Naive B cell (primary cell): ENCODE measurements around the gene OR12D3. TPM values are rescaled to one million over a fixed set of nuclear protein-coding genes. Genes with fewer than 3 reads are reported as not detected.
"Not testable (repeated sequence)": the region's sequence is repeated elsewhere in the genome, so short reads cannot be mapped to it uniquely, and the experiment has no call there.

Experiments
- ATAC-seq, 2 donors: fragments of 150-1000 bp; cut with Tn5 transposase; 2 replicates each; pipeline ENCODE4 v1.10.0; 2021; ENCODE audit warnings: low read depth in 2 of 2, mild to moderate bottlenecking in 2 of 2, moderate library complexity in 2 of 2
- DNase-seq: peaks from one replicate; pipeline ENCODE4 v3.0.0; 2022
- H3K27ac Mint-ChIP-seq, 6 donors: one replicate each; pipeline ENCODE4 v1.8.0; 2020 to 2022; ENCODE audit warnings: mild to moderate bottlenecking in 6 of 6, mixed read lengths in 6 of 6, moderate library complexity in 5 of 6, inconsistent platforms in 2 of 6
- H3K27me3 Mint-ChIP-seq, 3 donors: one replicate each; pipeline ENCODE4 v1.8.0; 2021 to 2022; ENCODE audit warnings: mixed read lengths in 3 of 3, mild to moderate bottlenecking in 1 of 3
- H3K36me3 Mint-ChIP-seq, 2 donors: one replicate each; pipeline ENCODE4 v1.8.0; 2020 to 2022; ENCODE audit warnings: mixed read lengths in 2 of 2, inconsistent platforms in 1 of 2, mild to moderate bottlenecking in 1 of 2
- H3K4me1 Mint-ChIP-seq, 3 donors: one replicate each; pipeline ENCODE4 v1.8.0; 2020 to 2022; ENCODE audit warnings: mixed read lengths in 3 of 3, inconsistent platforms in 1 of 3, mild to moderate bottlenecking in 1 of 3, moderate library complexity in 1 of 3
- H3K4me3 Mint-ChIP-seq, 8 donors: one replicate each; pipeline ENCODE4 v1.8.0; 2020 to 2022; ENCODE audit warnings: mild to moderate bottlenecking in 8 of 8, mixed read lengths in 8 of 8, moderate library complexity in 8 of 8, inconsistent platforms in 2 of 8
- H3K9me3 Mint-ChIP-seq, 7 donors: one replicate each; pipeline ENCODE4 v1.8.0; 2020 to 2022; ENCODE audit warnings: mixed read lengths in 7 of 7, mild to moderate bottlenecking in 5 of 7, inconsistent platforms in 2 of 7, moderate library complexity in 1 of 7
- polyA plus RNA-seq, 6 donors: library from polyadenylated mRNA; unstranded; fragments of 300-500 nt; fragmentation: Illumina TruSeq; gene quantifications; one replicate each; pipeline ENCODE4 v1.2.3, GENCODE V29; 2021; ENCODE audit warnings: low read depth in 6 of 6

OR12D3 gene
- polyA plus RNA-seq: not detected

GRCh38 chr6:29375191-29375590, at the start of gene OR12D3:
Gene OR12D3 (minus strand): TSS chr6:29375291. CDS start chr6:29375287, 4 bp downstream.
- H3K27me3 Mint-ChIP-seq: peaks cover 11 to 41% (median 20%) of the 10 kb centered on the region in 3 donors
- no peak for DNase-seq
- no peak for ATAC-seq
- no peak within 1 kb of the TSS for H3K4me3 Mint-ChIP-seq
- H3K4me1 Mint-ChIP-seq: no peaks in the 10 kb centered on the region
- peaks cover 0 to 9% (median 3%) of the 10 kb centered on the region in 7 donors for H3K9me3 Mint-ChIP-seq
- H3K36me3 Mint-ChIP-seq: no peaks in the 10 kb centered on the region
- H3K27ac Mint-ChIP-seq: no peak within 1 kb of the TSS

DNA sequence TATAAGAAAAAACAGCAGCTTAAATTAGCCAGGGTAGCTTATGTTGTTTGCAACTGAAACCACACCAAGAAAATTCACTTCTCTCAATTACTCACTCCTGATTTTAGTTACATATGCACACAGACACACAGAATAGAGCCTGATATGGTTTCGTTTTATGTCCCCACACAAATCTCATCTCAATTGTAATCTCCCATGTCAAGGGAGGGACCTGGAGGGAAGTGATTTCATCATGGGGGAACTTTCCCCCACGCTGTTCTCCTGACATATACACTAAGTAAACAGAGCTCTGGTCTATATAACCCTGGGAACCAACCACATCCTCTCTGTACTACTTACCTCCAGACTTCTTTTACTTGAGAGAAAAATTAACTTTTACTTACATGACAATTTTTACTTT, 49.5 kb upstream of the OR12D3 start:
- Mint-ChIP-seq H3K9me3 (peaks cover 0 to 9% (median 2%) of the 10 kb centered on the region in 7 donors), H3K27me3 (peaks cover 30 to 38% (median 33%) of the 10 kb centered on the region in 3 donors), H3K36me3 (no peaks in the 10 kb centered on the region), H3K4me3 (no peak overlapping the region), H3K27ac (no peak overlapping the region), H3K4me1 (no peaks in the 10 kb centered on the region)
- ATAC-seq: no peak
- no peak for DNase-seq

GRCh38 chr6:29424168-29424567, 49.1 kb upstream of the OR12D3 start:
- Mint-ChIP-seq H3K36me3 (no peaks in the 10 kb centered on the region), H3K4me3 (no peak overlapping the region), H3K27me3 (peaks cover 28 to 34% (median 30%) of the 10 kb centered on the region in 3 donors), H3K9me3 (peaks cover 0 to 9% (median 2%) of the 10 kb centered on the region in 7 donors), H3K27ac (no peak overlapping the region), H3K4me1 (no peaks in the 10 kb centered on the region)
- DNase-seq (no peak), ATAC-seq (no peak)

DNA sequence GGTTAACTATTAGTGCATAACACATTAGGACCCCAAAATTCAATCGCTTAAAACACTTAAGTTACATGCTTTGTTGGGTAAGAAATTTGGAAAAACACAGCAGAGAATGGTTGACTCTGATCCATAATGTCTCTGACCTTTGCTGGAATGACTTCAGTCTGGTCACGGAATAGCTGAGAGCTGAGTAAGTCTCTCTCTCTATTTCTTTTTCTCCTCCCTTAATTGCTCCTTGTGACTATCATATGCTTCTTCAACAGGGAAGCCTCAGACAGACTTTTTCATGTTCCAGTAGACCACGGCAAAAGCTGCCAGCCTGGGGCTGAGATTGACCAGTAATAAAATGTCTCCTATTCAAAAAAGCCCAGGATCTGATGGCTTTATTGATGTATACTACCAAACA, 44.4 kb upstream of the OR12D3 start:
- Mint-ChIP-seq H3K9me3 (peaks cover 0 to 9% (median 0%) of the 10 kb centered on the region in 7 donors), H3K4me1 (no peaks in the 10 kb centered on the region), H3K27me3 (peaks cover 20 to 31% (median 20%) of the 10 kb centered on the region in 3 donors), H3K4me3 (no peak overlapping the region), H3K27ac (no peak overlapping the region), H3K36me3 (no peaks in the 10 kb centered on the region)
- no peak for ATAC-seq
- DNase-seq: no peak

DNA sequence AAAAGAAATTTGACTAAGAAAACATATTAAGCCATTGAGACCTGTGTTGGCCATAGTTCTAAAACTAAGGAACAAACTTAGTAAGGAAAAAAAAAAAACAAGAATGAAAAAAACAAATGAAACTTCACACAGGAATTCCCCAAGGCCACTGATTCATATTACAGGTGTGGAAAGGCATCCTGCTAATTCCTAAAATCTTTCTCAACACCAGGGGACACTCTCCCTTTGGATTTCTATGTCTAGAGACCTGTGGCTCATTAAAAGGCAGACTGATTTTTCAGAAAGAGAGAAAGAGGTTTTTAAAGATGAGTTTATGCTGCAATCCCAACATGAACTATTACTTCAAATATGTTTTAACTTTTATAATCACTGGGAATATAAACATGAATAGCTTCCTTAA, 39.5 kb upstream of the OR12D3 start, which contains the start of gene OR12D1:
TSS of gene OR12D1 (plus strand) at position 341 of the 400 bp plus-strand sequence.
- H3K36me3 Mint-ChIP-seq: peaks cover 5 to 10% of the 10 kb centered on the region in 2 donors
- ATAC-seq (no peak), DNase-seq (no peak)
- H3K4me3 Mint-ChIP-seq: no peak within 1 kb of the TSS
- peaks cover 37 to 44% (median 38%) of the 10 kb centered on the region in 3 donors for H3K27me3 Mint-ChIP-seq
- H3K4me1 Mint-ChIP-seq: no peaks in the 10 kb centered on the region
- peaks cover 4 to 24% (median 16%) of the 10 kb centered on the region in 7 donors for H3K9me3 Mint-ChIP-seq
- no peak within 1 kb of the TSS for H3K27ac Mint-ChIP-seq

- Mint-ChIP-seq H3K27me3 (peaks cover 10 to 23% (median 21%) of the 10 kb centered on the region in 3 donors), H3K27ac (no peak overlapping the region), H3K4me3 (no peak overlapping the region), H3K36me3 (peaks cover 0 to 4% of the 10 kb centered on the region in 2 donors), H3K9me3 (peaks cover 0 to 20% (median 12%) of the 10 kb centered on the region in 7 donors), H3K4me1 (no peaks in the 10 kb centered on the region)
- ATAC-seq (no peak), DNase-seq (no peak)
Measured at GRCh38 chr6:29403801-29404200, 28.7 kb upstream of the OR12D3 start.

DNA sequence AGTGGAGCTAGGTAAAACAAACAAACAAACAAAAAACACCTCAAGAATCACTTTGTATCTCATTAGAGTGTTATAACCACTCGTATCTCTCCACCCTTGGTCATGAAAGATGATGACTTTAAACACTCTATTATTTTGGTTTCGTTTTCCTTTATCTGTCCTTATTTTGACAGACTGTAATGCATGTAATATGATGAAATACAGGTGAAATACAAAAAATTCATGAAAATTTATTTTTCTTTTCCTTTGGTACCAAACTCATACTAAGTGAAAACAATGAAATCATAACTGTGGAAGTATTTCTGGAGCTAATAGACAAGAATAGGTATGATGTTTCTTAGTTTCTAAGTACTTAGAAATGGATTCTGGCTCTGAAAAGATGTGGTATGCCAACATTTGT, 24.4 kb upstream of the OR12D3 start:
- H3K27ac Mint-ChIP-seq: no peak overlapping the region
- H3K27me3 Mint-ChIP-seq: peaks cover 17 to 30% (median 23%) of the 10 kb centered on the region in 3 donors
- peaks cover 0 to 7% (median 0%) of the 10 kb centered on the region in 7 donors for H3K9me3 Mint-ChIP-seq
- ATAC-seq (no peak), DNase-seq (no peak)
- H3K4me3 Mint-ChIP-seq: no peak overlapping the region
- no peaks in the 10 kb centered on the region for H3K36me3 Mint-ChIP-seq
- H3K4me1 Mint-ChIP-seq: no peaks in the 10 kb centered on the region

DNA sequence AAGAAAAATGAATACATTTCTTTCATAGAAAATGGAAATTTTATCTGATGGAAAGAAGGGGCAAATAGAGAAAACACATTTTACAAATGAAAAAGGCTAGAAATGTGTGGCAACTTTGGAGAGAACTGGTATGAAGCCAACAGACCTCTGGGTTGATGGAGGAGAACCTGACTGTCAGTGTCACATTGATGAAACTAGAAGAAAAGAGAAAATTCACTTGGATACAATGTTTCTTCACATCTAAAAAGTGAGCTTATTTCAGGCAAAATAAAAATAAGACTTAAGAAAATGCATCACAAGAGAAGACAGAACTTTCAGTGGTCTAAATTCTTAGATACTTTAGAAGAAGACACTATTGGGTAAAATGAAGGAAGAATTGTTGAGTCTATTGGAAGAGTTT, 20.2 kb upstream of the OR12D3 start, which contains the start of gene OR12D2:
TSS of gene OR12D2 (plus strand) at position 301 of the 400 bp plus-strand sequence. CDS start 1,069 bp downstream, outside the sequence.
- Mint-ChIP-seq H3K4me3 (no peak within 1 kb of the TSS), H3K27ac (no peak within 1 kb of the TSS), H3K27me3 (peaks cover 19 to 39% (median 30%) of the 10 kb centered on the region in 3 donors), H3K4me1 (no peaks in the 10 kb centered on the region), H3K9me3 (peaks cover 0 to 5% (median 0%) of the 10 kb centered on the region in 7 donors), H3K36me3 (no peaks in the 10 kb centered on the region)
- ATAC-seq: no peak
- DNase-seq: no peak

DNA sequence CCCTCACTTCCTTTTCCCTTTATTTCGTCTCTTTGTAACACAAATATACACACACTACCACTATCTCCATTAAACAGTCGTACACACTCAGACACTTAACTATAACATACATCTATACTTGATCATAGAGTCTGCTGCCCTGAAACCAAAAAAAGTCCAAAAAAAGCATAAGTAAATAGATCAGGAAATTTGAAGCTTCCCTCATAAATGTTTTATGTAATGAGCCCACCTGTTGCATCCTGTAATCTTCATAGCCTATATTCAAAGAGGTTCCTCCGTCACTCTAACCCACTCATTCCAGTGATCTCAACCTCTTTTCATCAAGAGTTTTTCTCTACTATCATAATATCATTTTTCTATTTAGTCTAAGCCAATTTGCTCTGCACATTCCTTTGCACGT, 13.4 kb upstream of the OR12D3 start:
- H3K36me3 Mint-ChIP-seq: no peaks in the 10 kb centered on the region
- H3K27ac Mint-ChIP-seq: no peak overlapping the region
- H3K27me3 Mint-ChIP-seq: peaks cover 29 to 36% (median 32%) of the 10 kb centered on the region in 3 donors
- H3K4me3 Mint-ChIP-seq: no peak overlapping the region
- no peak for DNase-seq
- peaks cover 0 to 2% (median 0%) of the 10 kb centered on the region in 7 donors for H3K9me3 Mint-ChIP-seq
- H3K4me1 Mint-ChIP-seq: no peaks in the 10 kb centered on the region
- no peak for ATAC-seq

DNA sequence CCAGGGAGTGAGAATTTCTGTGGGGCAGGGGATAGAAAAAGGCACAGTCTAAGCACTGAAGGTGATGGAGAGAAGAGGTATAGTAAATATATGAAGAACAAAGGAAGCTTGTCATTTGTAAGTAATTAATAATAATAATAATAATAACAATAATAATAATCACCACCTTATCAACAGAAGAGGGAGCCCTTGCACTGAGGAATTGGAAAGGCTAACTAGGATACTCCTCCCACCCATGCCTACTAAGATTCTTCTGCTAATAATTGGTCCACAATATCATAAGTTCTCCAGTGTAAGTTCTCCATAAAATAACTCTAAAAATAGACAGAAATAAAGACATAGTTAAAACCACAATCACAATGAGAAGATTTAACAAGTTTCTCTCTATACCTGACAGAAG, 912 bp upstream of the OR12D3 start:
- no peak for ATAC-seq
- Mint-ChIP-seq H3K36me3 (no peaks in the 10 kb centered on the region), H3K4me3 (no peak overlapping the region), H3K27me3 (peaks cover 12 to 45% (median 16%) of the 10 kb centered on the region in 3 donors), H3K4me1 (no peaks in the 10 kb centered on the region), H3K9me3 (peaks cover 0 to 8% (median 2%) of the 10 kb centered on the region in 7 donors), H3K27ac (no peak overlapping the region)
- DNase-seq: no peak

DNA sequence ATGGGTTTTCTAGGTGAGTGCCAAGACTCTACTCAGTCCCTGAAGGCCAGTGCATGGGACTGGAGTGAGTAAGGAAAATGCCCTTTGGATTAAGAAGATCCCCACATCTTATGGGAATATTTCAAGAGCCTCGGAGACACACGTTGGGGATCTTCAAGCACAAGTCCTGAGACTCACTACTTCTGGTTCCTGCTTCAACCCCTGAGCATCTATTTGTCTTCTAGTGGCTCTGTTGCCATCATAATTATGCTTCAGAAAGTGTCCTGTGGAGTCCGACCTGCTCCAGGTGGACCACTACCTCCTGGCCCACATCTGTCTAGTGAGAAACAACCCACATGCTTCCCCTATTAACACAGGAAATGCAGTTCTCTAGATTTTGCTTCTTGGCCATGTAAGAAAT, 6.3 kb downstream of the OR12D3 start, which contains the start of gene OR5V1:
TSS of gene OR5V1 (minus strand) at position 101 of the 400 bp plus-strand sequence. CDS start 12,670 bp downstream, outside the sequence.
- Mint-ChIP-seq H3K4me1 (no peaks in the 10 kb centered on the region), H3K36me3 (no peaks in the 10 kb centered on the region), H3K4me3 (no peak within 1 kb of the TSS), H3K27me3 (peaks cover 0 to 23% (median 14%) of the 10 kb centered on the region in 3 donors), H3K9me3 (peaks cover 0 to 18% (median 11%) of the 10 kb centered on the region in 7 donors), H3K27ac (no peak within 1 kb of the TSS)
- ATAC-seq (no peak), DNase-seq (no peak)

- Mint-ChIP-seq H3K36me3 (peaks cover 4 to 7% of the 10 kb centered on the region in 2 donors), H3K4me3 (no peak overlapping the region), H3K9me3 (peaks cover 8 to 25% (median 15%) of the 10 kb centered on the region in 7 donors), H3K27me3 (peaks cover 26 to 62% (median 38%) of the 10 kb centered on the region in 3 donors), H3K4me1 (no peaks in the 10 kb centered on the region), H3K27ac (no peak overlapping the region)
- no peak for ATAC-seq
- no peak for DNase-seq
Measured at GRCh38 chr6:29355603-29356002, 19.5 kb downstream of the OR12D3 start.

DNA sequence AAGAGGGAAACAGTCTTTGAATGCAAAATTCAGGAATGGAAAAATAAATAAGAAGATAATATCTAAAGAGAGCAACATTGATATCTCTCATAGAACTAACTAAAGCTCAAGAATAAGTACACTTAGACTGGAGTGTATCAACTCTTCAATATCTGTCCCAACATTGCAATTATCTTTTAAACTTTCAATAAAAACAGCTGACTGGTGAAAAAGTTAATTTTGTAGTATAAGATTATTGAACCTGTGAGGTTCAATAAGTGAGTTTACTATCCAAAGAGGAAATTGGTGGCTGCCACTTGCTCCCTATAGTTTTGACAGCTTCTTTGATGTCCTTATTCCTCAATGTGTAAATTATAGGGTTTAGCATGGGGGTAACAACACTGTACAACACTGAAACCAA, 20.1 kb downstream of the OR12D3 start:
- Mint-ChIP-seq H3K4me3 (no peak overlapping the region), H3K9me3 (peaks cover 9 to 27% (median 15%) of the 10 kb centered on the region in 7 donors), H3K27ac (no peak overlapping the region), H3K36me3 (peaks cover 4 to 7% of the 10 kb centered on the region in 2 donors), H3K27me3 (peaks cover 26 to 61% (median 38%) of the 10 kb centered on the region in 3 donors), H3K4me1 (no peaks in the 10 kb centered on the region)
- DNase-seq: no peak
- no peak for ATAC-seq

GRCh38 chr6:29349348-29349747, 25.7 kb downstream of the OR12D3 start:
- Mint-ChIP-seq H3K27me3 (peaks cover 15 to 36% (median 34%) of the 10 kb centered on the region in 3 donors), H3K9me3 (peaks cover 9 to 39% (median 19%) of the 10 kb centered on the region in 7 donors)
- DNase-seq, H3K4me1 Mint-ChIP-seq, H3K27ac Mint-ChIP-seq, H3K36me3 Mint-ChIP-seq, ATAC-seq, H3K4me3 Mint-ChIP-seq: not testable (repeated sequence)
